Brain microvascular endothelial cell (primary cell): Measurements from ENCODE around the gene KLK4.

Experiments
- DNase-seq: peaks from one replicate; pipeline ENCODE4 v3.0.0-alpha.2; 2020
- H3K27ac ChIP-seq: fragments of 250-450 bp; sonication (Bioruptor Pico); 2 replicates; pipeline ENCODE4 v1.5.1; 2020; ENCODE audit warnings: mild to moderate bottlenecking, moderate library complexity
- H3K27me3 ChIP-seq: fragments of 250-450 bp; sonication (Bioruptor Pico); replicated peaks from 2 replicates; pipeline ENCODE4 v1.5.1; 2020; ENCODE audit warnings: mild to moderate bottlenecking
- H3K36me3 ChIP-seq: fragments of 250-450 bp; sonication (Bioruptor Pico); replicated peaks from 2 replicates; pipeline ENCODE4 v1.5.1; 2020; ENCODE audit warnings: mild to moderate bottlenecking
- H3K4me3 ChIP-seq: 2 replicates; pipeline ENCODE4 v1.5.1; 2011; ENCODE audit warnings: low read depth, mild to moderate bottlenecking, control low read depth, low read length, moderate library complexity
- in situ Hi-C: cut with HindIII; loops from 2 replicates; pipeline ENCODE4 v1.10.0; 2017; ENCODE audit warnings: low sequenced_read_pairs, low pct_ligation_motif_present
- TF ChIP-seq, protein P1 (sequence below): IDR thresholded peaks from 2 replicates; pipeline ENCODE4 v1.5.1; 2011; ENCODE audit warnings: low read depth, mild to moderate bottlenecking, moderate library complexity, low read length, control low read depth, inconsistent platforms; ENCODE audit errors: missing control alignments

Gene KLK4

GRCh38 chr19:50932018-50932689 is 21.0 kb upstream of the KLK4 start:
- in situ Hi-C loops: no loop called here
- Histone ChIP-seq H3K27ac (no peak overlapping the region), H3K4me3 (no peak overlapping the region), H3K36me3 (no peaks in the 10 kb centered on the region), H3K27me3 (no peaks in the 10 kb centered on the region)
- TF ChIP-seq, protein P1, sequence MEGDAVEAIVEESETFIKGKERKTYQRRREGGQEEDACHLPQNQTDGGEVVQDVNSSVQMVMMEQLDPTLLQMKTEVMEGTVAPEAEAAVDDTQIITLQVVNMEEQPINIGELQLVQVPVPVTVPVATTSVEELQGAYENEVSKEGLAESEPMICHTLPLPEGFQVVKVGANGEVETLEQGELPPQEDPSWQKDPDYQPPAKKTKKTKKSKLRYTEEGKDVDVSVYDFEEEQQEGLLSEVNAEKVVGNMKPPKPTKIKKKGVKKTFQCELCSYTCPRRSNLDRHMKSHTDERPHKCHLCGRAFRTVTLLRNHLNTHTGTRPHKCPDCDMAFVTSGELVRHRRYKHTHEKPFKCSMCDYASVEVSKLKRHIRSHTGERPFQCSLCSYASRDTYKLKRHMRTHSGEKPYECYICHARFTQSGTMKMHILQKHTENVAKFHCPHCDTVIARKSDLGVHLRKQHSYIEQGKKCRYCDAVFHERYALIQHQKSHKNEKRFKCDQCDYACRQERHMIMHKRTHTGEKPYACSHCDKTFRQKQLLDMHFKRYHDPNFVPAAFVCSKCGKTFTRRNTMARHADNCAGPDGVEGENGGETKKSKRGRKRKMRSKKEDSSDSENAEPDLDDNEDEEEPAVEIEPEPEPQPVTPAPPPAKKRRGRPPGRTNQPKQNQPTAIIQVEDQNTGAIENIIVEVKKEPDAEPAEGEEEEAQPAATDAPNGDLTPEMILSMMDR: no peak
- DNase-seq: no peak

GRCh38 chr19:50931023-50931422 is 19.8 kb upstream of the KLK4 start:
- in situ Hi-C loops: no loop called here
- DNase-seq: no peak
- no peaks in the 10 kb centered on the region for H3K36me3 ChIP-seq
- H3K27ac ChIP-seq: no peak overlapping the region
- no peaks in the 10 kb centered on the region for H3K27me3 ChIP-seq
- H3K4me3 ChIP-seq: no peak overlapping the region
- TF ChIP-seq, protein P1: no peak

- in situ Hi-C loops: no loop called here
- DNase-seq: no peak
- H3K36me3 ChIP-seq: no peaks in the 10 kb centered on the region
- no peak overlapping the region for H3K4me3 ChIP-seq
- TF ChIP-seq, protein P1: no peak
- no peaks in the 10 kb centered on the region for H3K27me3 ChIP-seq
- H3K27ac ChIP-seq: no peak overlapping the region
Measured at GRCh38 chr19:50928831-50929230, 17.6 kb upstream of the KLK4 start.

- Histone ChIP-seq H3K4me3 (no peak overlapping the region), H3K36me3 (no peaks in the 10 kb centered on the region), H3K27ac (no peak overlapping the region), H3K27me3 (no peaks in the 10 kb centered on the region)
- in situ Hi-C loops: no loop called here
- DNase-seq: no peak
- TF ChIP-seq, protein P1: no peak
Measured at GRCh38 chr19:50926144-50926543, 14.9 kb upstream of the KLK4 start.

- in situ Hi-C loops: no loop called here
- Histone ChIP-seq H3K36me3 (no peaks in the 10 kb centered on the region), H3K27me3 (no peaks in the 10 kb centered on the region), H3K27ac (no peak overlapping the region), H3K4me3 (no peak overlapping the region)
- no peak for DNase-seq
- TF ChIP-seq, protein P1: no peak
Measured at GRCh38 chr19:50925734-50926133, 14.5 kb upstream of the KLK4 start.

GRCh38 chr19:50924586-50924985 is 13.4 kb upstream of the KLK4 start:
- Histone ChIP-seq H3K27me3 (no peaks in the 10 kb centered on the region), H3K4me3 (no peak overlapping the region), H3K27ac (no peak overlapping the region), H3K36me3 (no peaks in the 10 kb centered on the region)
- in situ Hi-C loops: no loop called here
- no peak for DNase-seq
- TF ChIP-seq, protein P1: no peak
